Measurements from ENCODE around the gene KRI1.

DNA sequence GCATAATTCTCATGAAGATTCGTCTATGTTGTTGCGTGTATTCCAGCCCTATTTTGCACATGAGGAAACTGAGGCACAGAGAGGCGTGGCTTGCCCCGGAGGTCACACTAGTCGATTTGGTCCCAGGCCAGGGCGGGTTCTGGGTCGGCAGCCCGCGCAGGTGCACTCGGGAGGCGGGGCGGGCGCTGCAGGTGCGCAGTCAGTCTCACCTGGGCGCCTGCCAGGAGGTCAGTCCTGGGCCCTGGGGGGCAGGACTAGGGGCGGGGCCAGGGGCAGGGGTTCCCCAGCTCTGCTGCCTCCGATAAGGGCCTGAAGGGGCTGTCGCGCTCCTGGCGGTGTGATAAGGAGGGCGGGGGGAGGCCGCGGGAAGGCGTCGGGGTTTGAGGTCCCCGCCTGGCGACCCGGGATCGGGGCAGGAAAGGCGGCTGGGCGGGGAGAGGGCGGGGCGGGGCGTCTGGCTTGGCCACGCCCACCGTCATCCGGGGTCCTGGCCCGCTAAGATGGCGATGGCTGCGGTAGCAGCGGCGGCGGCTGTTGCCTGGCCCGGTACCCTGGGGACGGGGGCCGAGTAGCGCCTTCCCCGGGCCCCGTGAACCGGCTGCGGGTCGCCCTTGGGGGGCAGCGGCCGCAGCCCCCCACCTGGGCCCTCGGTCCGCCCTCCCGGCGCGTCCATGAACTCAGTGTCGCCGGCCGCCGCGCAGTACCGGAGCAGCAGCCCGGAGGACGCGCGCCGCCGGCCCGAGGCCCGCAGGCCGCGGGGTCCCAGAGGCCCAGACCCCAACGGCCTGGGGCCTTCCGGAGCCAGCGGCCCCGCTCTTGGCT is 22.2 kb downstream of the KRI1 start, which contains the start of gene ATG4D:
- TF ChIP-seq CTCF (IDR thresholded peaks at IDR 0.05 in 4 of 5, conservative IDR thresholded peaks at IDR 0.05 in 1 of 5): no peak
- TF ChIP-seq POLR2A (IDR thresholded peaks at IDR 0.05): peak; percentile 70 to 85

All from gastrocnemius medialis (tissue), 4 donors.